ENCODE measurements around the gene ANKRD9. TPM values are rescaled to one million over a fixed set of nuclear protein-coding genes. Genes with fewer than 3 reads are reported as not detected.

Gene ANKRD9
- total and polyA plus RNA-seq, 2 of the 13 experiments (the other 11 are each of a cell fraction or from before 2014, with no cell fraction given) = 10.0 to 15.0 TPM

DNA sequence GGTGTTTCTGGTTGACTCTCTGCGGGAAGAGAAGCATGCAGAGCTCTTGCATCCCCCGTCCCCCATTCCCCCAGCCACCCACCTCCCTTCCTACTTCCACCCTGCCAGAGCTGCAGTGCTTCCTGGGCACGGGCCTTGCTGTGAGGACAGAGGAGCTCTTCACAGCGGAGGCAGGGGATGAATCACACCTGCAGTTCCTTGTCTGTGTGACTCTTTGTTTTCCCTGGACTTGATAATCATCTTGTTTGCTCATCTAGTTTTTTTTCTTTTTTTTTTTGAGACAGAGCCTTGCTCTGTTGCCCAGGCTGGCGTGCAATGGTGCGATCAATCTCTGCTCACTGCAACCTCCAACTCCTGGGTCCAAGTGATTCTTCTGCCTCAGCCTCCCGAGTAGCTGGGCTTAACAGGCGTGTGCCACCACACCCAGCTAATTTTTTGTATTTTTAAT is 27.8 kb downstream of the ANKRD9 start (continued):
- no peak for TF ChIP-seq RARG (CRISPR knock-in tag; IDR thresholded peaks at IDR 0.05; ENCODE audit: low read depth)
- TF ChIP-seq, protein P1, sequence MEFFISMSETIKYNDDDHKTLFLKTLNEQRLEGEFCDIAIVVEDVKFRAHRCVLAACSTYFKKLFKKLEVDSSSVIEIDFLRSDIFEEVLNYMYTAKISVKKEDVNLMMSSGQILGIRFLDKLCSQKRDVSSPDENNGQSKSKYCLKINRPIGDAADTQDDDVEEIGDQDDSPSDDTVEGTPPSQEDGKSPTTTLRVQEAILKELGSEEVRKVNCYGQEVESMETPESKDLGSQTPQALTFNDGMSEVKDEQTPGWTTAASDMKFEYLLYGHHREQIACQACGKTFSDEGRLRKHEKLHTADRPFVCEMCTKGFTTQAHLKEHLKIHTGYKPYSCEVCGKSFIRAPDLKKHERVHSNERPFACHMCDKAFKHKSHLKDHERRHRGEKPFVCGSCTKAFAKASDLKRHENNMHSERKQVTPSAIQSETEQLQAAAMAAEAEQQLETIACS (CRISPR knock-in tag; IDR thresholded peaks at IDR 0.05) = no peak
- no peak for TF ChIP-seq ZNF124 (CRISPR knock-in tag; IDR thresholded peaks at IDR 0.05)
- peak; percentile 76 for TF ChIP-seq BHLHE40 (IDR thresholded peaks at IDR 0.05; ENCODE audit: low read length)
- TF ChIP-seq TRIM24 (CRISPR knock-in tag; IDR thresholded peaks at IDR 0.05) = no peak
- TF ChIP-seq GLMP (CRISPR knock-in tag; IDR thresholded peaks at IDR 0.05; ENCODE audit: borderline replicate concordance) = no peak
- TF ChIP-seq ZNF460 (CRISPR knock-in tag; IDR thresholded peaks at IDR 0.05; ENCODE audit: borderline replicate concordance) = peak; percentile 99
- no peak for TF ChIP-seq ZNF672 (CRISPR knock-in tag; IDR thresholded peaks at IDR 0.05)
- no peak for TF ChIP-seq ATF7-NPFF (CRISPR knock-in tag; IDR thresholded peaks at IDR 0.05; ENCODE audit: low read depth)
- TF ChIP-seq NFIC (IDR thresholded peaks at IDR 0.05; ENCODE audit: low read length) = no peak
- no peak for TF ChIP-seq TP53 (CRISPR knock-in tag; conservative IDR thresholded peaks at IDR 0.05)
- TF ChIP-seq GFI1 (CRISPR knock-in tag; IDR thresholded peaks at IDR 0.05; ENCODE audit: borderline replicate concordance) = peak; percentile 98
- TF ChIP-seq EEA1 (CRISPR knock-in tag; IDR thresholded peaks at IDR 0.05; ENCODE audit: borderline replicate concordance) = no peak
- TF ChIP-seq PTBP1 (IDR thresholded peaks at IDR 0.05; ENCODE audit: low read depth, low read length, poor library complexity, severe bottlenecking) = peak; percentile 39
- no peak for TF ChIP-seq PAF1 (CRISPR knock-in tag; IDR thresholded peaks at IDR 0.05)
- TF ChIP-seq ZNF710 (CRISPR knock-in tag; IDR thresholded peaks at IDR 0.05; ENCODE audit: borderline replicate concordance) = no peak
- no peak for TF ChIP-seq ZNF503 (CRISPR knock-in tag; IDR thresholded peaks at IDR 0.05)
- no peak for TF ChIP-seq KLF15 (CRISPR knock-in tag; IDR thresholded peaks at IDR 0.05; ENCODE audit: borderline replicate concordance)
- no peak for TF ChIP-seq KLF12 (CRISPR knock-in tag; IDR thresholded peaks at IDR 0.05; ENCODE audit: borderline replicate concordance)
- 0 out of 2 replicates have a peak, but pooled peaks have one; percentile 34 for TF ChIP-seq FOXK2 (IDR thresholded peaks at IDR 0.05)
- TF ChIP-seq ZNF556 (CRISPR knock-in tag; IDR thresholded peaks at IDR 0.05; ENCODE audit: borderline replicate concordance) = no peak
- peak; percentile 72 for TF ChIP-seq CBX1 (IDR thresholded peaks at IDR 0.05; ENCODE audit: low read depth)
- no peak for TF ChIP-seq ZNF777 (CRISPR knock-in tag; IDR thresholded peaks at IDR 0.05)
- TF ChIP-seq, protein P2, sequence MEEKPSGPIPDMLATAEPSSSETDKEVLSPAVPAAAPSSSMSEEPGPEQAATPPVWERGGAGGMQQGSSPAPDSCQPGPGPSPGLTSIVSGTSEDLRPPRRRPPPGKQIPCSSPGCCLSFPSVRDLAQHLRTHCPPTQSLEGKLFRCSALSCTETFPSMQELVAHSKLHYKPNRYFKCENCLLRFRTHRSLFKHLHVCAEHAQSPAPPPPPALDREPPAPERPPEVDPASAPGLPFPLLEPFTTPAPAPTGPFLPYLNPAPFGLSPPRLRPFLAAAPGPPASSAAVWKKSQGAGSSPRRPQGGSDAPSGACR (CRISPR knock-in tag; IDR thresholded peaks at IDR 0.05) = no peak
- TF ChIP-seq DPF2 (CRISPR knock-in tag; IDR thresholded peaks at IDR 0.05; ENCODE audit: borderline replicate concordance, low read depth) = no peak
- TF ChIP-seq ZMYM4 (CRISPR knock-in tag; IDR thresholded peaks at IDR 0.05) = no peak
